Measurements from ENCODE around the gene USH1G.
"Not testable (repeated sequence)": the region's sequence is repeated elsewhere in the genome, so short reads cannot be mapped to it uniquely, and the experiment has no call there.

USH1G gene

GRCh38 chr17:74873037-74873873 lies 49.8 kb downstream of the USH1G start:
- peak; percentile 99 to 100 (median 100) for DNase-seq

DNA sequence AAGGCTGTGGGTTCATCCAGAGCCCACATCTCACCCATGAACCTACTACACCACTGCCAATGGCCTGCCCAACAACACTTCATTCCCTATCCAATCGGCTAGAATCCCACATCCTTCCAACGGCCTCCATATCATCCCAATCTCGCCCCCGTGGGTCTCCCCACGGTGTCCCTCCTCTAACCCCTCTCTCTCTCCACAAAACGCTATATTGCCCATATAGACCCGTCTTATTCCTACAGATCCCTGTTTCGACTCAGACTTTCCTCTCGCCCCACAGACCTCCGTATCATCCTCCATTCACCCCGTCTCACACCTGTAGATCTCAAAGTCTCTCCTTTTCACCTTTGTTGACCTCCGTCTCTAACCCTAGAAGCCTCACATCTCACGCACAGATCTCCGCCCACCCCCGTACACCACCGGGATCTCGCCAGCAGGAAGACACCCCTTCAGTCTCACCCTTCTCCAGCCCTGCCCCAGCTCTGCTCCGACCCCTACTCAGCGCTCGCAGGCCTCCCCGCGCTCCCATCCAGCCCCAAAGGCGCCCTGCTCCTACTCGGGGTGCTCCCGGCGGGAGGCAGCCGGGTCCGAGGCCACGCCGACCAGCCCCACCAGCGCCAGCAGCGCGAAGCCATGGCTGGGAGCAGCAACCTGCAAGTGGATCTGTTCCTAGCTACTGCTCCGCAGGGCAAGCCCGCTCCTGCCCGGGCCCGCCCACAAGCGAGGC lies 50.6 kb downstream of the USH1G start, which contains the start of gene FDXR:
Gene FDXR (minus strand): TSS at position 682 of the 724 bp plus-strand sequence. CDS start 50 bp downstream, at position 632.
- no peak for DNase-seq

- DNase-seq = no peak
These were observed 51.5 kb downstream of the USH1G start for GRCh38 chr17:74871356-74872076.

- no peak for DNase-seq
These were observed 52.5 kb downstream of the USH1G start for GRCh38 chr17:74870512-74870911.

DNA sequence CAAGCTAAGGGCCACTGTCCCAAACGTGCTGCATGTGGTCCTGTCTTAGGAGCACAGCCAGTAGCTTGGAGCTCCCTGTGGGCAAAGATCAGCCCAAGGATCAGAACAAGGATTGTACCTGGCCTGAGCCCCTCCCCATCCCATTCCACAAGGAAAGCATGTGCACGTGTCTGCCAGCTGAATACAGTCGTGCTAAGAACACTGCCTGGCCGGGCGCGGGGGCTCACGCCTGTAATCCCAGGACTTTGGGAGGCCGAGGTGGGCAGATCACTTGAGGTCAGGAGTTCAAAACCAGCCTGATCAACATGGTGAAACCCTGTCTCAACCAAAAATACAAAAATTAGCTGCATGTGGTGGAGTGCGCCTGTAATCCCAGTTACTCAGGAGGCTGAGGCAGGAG lies 53.0 kb downstream of the USH1G start:
- not testable (repeated sequence) for DNase-seq

- no peak for DNase-seq
These were observed 54.2 kb downstream of the USH1G start for GRCh38 chr17:74868908-74869255.

DNA sequence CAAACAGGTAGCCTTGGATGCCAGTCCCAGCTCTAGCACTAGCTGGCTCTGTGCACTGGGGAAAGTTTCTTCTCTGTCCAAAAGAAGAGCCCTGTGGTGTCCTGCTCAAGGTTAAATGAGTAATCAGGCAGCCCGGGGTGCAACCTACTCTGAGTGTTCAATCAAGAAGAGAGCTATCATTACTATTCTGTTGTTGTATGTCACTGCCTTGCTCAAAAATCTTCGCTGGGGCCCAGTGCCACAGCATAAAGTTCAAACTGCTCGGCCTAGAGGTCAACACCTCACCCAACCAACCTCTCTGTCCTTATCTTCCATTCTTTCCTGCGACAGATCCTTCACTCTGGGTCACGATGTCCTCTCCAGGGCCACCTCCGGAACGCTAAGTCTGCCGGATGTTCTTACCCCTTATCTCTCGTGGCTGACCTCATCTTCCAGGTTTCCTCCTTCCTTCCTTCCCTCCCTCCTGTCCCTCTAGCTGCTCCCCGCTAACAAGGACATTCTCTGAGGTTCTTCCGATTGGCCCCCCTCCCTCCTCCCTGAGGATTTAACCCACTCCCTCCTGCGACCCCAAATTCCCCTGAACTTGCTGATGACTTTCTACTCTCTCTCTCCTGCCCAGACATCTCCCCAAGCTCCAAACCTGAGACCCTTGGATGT lies 54.7 kb downstream of the USH1G start:
- DNase-seq = no peak

DNA sequence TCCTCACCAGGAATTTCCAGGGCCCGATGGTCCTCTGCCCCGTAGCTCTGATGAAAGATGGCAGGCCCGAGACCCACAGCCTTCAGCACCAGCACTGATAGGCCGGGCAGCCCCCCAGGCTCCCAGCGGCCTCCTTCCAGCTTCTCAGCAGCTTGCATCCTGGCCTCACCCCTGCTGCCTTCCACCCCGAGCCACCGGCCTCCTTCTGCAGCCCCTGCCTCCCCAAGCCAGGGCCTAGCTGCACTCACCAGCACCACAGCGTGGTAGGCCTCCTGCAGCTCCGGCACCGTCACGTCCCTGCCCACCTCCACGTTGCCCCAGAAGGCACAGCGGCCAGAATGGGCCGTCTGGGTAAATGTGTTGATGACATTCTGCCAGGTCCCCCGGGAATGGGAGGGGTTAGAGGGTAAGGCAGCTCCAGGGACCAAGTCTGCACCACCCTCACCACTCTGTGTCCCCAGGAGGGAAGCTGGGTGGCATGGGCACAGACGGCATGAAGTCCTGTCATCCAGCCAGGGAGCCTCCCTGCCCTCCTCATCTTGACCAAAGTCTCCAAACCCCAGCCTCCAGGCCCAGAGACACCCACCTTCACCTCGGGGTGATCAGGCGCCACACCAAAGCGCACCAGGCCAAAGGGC lies 56.7 kb downstream of the USH1G start:
- no peak for DNase-seq

All from activated naive CD4-positive, alpha-beta T cell (primary cell).